HG03520 (cell line): Measurements from ENCODE around the gene HCRTR2.

Experiments used
- ATAC-seq: cut with Tn5 transposase; IDR thresholded peaks from one replicate; pipeline ENCODE4 v1.9.1; 2021; ENCODE audit warnings: mild to moderate bottlenecking, moderate library complexity; ENCODE audit not compliant: unreplicated experiment

The HCRTR2 gene

GRCh38 chr6:55320696-55321086, 146.4 kb downstream of the HCRTR2 start:
- ATAC-seq, result no peak

- no peak for ATAC-seq
Measured at GRCh38 chr6:55327169-55327568, 152.9 kb downstream of the HCRTR2 start, which contains the start of gene GFRAL. TSS of gene GFRAL (plus strand) at chr6:55327469. CDS start at chr6:55327555, 86 bp downstream.
